K562 (cell line): ENCODE data around the gene TRNT1. TPM values are rescaled to one million over a fixed set of nuclear protein-coding genes. Genes with fewer than 3 reads are reported as not detected.

Source experiments
- ATAC-seq: fragments of 200-7000 bp; cut with Tn5 transposase; 3 replicates; pipeline ENCODE4 v1.9.1; 2020; ENCODE audit warnings: moderate library complexity
- BruUV-seq: library from RNA; stranded (reverse); fragments of 400-500 nt; replicated peaks from 2 replicates; lab custom pipeline; 2021; lab: Mats Ljungman, UMichigan
- CTCF ChIA-PET: fragments of 300-600 bp; formaldehyde crosslinking; extraction: SDS; loops from one replicate; lab custom pipeline; 2021; ENCODE audit warnings: low intra/inter-chr PET ratio; lab: Yijun Ruan, JAX
- POLR2A ChIA-PET: fragments of 300-600, 350-650 bp; sonication (Branson Sonifier 250); formaldehyde crosslinking; extraction: SDS; loops from one replicate; lab custom pipeline; 2021; ENCODE audit warnings: antibody characterized with exemption, inconsistent platforms; lab: Yijun Ruan, JAX
- DNase-seq, 4 experiments: peaks; one replicate each; pipeline versions ENCODE4 v3.0.0 to v3.0.0-alpha.2; 2011 to 2018; ENCODE audit warnings: low spot score in 3 of 4, mixed read lengths in 3 of 4; ENCODE audit errors: extremely low read depth in 1 of 4
- FAIRE-seq: peaks from 2 replicates; lab custom pipeline; 2011; peaks lifted over from hg19 to GRCh38; lab: Jason Lieb, UNC
- H2AFZ ChIP-seq: 2 replicates; pipeline ENCODE4 v1.6.0; 2011; ENCODE audit warnings: low read depth, low read length, control low read depth, inconsistent platforms
- H3K27ac ChIP-seq: fragments of 200-600 bp; 3 replicates; pipeline ENCODE4 v1.8.0; 2011; ENCODE audit warnings: low read depth, mild to moderate bottlenecking, control low read depth, inconsistent platforms, low read length, moderate library complexity, mixed read lengths; ENCODE audit errors: extremely low read depth
- H3K27me3 ChIP-seq, 2 experiments: fragments of 300-600 bp in 1 of 2; 2 replicates in 1 of 2; 3 replicates in 1 of 2; pipeline versions ENCODE4 v1.6.0 to v1.8.0; 2011; ENCODE audit warnings: inconsistent platforms in 2 of 2, low read length in 2 of 2, mild to moderate bottlenecking in 1 of 2, mixed read lengths in 1 of 2, moderate library complexity in 1 of 2; ENCODE audit not compliant: control insufficient read depth in 2 of 2, insufficient read depth in 2 of 2
- H3K36me3 ChIP-seq: fragments of 300-600 bp; 3 replicates; pipeline ENCODE4 v1.8.0; 2011; ENCODE audit warnings: mild to moderate bottlenecking, low read length, inconsistent platforms; ENCODE audit not compliant: control insufficient read depth, insufficient read depth
- H3K4me1 ChIP-seq, 2 experiments: fragments of 200-600 bp in 1 of 2; replicated peaks in 1 of 2; 2 replicates in 1 of 2; 3 replicates in 1 of 2; pipeline versions ENCODE4 v1.5.1 to v1.8.0; 2011; ENCODE audit warnings: inconsistent platforms in 2 of 2, low read length in 2 of 2, mild to moderate bottlenecking in 1 of 2, mixed read lengths in 1 of 2, moderate library complexity in 1 of 2; ENCODE audit not compliant: control insufficient read depth in 2 of 2, insufficient read depth in 2 of 2
- H3K4me2 ChIP-seq: 2 replicates; pipeline ENCODE4 v1.6.1; 2011; ENCODE audit warnings: low read length, control low read depth, inconsistent platforms, mixed read lengths; ENCODE audit not compliant: insufficient read depth
- H3K4me3 ChIP-seq: fragments of 200-600 bp; sonication (generic), shearing (Covaris generic); 2 replicates; pipeline ENCODE4 v1.5.1; 2016; ENCODE audit warnings: control low read depth, inconsistent platforms
- H3K79me2 ChIP-seq: fragments of 200-600 bp; 3 replicates; pipeline ENCODE4 v1.8.0; 2011; ENCODE audit warnings: low read length, inconsistent platforms; ENCODE audit not compliant: control insufficient read depth, insufficient read depth
- H3K9ac ChIP-seq, 2 experiments: 2 replicates each; pipeline versions ENCODE4 v1.6.0 to v1.6.1; 2011; ENCODE audit warnings: low read depth in 2 of 2, low read length in 2 of 2, control low read depth in 1 of 2, inconsistent platforms in 1 of 2, mild to moderate bottlenecking in 1 of 2, mixed read lengths in 1 of 2; ENCODE audit not compliant: insufficient read depth in 1 of 2
- H3K9me1 ChIP-seq: one replicate; pipeline ENCODE4 v1.6.0; 2011; ENCODE audit warnings: inconsistent platforms, mild to moderate bottlenecking, low read length, moderate library complexity; ENCODE audit not compliant: control insufficient read depth, insufficient read depth
- H3K9me3 ChIP-seq: replicated peaks from 2 replicates; pipeline ENCODE4 v1.5.1; 2011; ENCODE audit warnings: low read depth, low read length, inconsistent platforms; ENCODE audit not compliant: control insufficient read depth, insufficient read depth
- H4K20me1 ChIP-seq: replicated peaks from 2 replicates; pipeline ENCODE4 v1.6.1; 2011; ENCODE audit warnings: low read length, inconsistent platforms, mixed read lengths; ENCODE audit not compliant: control insufficient read depth, insufficient read depth
- CREB1 ChIP-seq, 2 experiments: sonication (generic) in 1 of 2; formaldehyde crosslinking in 1 of 2; IDR thresholded peaks; 2 replicates each; pipeline versions ENCODE4 v1.6.1 to v1.8.0; 2012 to 2022; ENCODE audit warnings: inconsistent platforms in 1 of 2, mild to moderate bottlenecking in 1 of 2, missing genetic modification reagents in 1 of 2, moderate library complexity in 1 of 2
- PBX2 ChIP-seq, 2 experiments: IDR thresholded peaks in 1 of 2; conservative IDR thresholded peaks in 1 of 2; 2 replicates each; pipeline ENCODE4 v1.6.1; 2016; ENCODE audit warnings: low read depth in 2 of 2, mild to moderate bottlenecking in 1 of 2, missing compliant biosample characterization in 1 of 2, missing genetic modification characterization in 1 of 2, moderate library complexity in 1 of 2
- WGBS: fragments of 100-300 bp; shearing (Covaris generic); methylation state at CpG from one replicate; pipeline ENCODE4 v1.1.6; 2016; ENCODE audit warnings: low coverage, mixed read lengths; ENCODE audit not compliant: insufficient coverage; ENCODE audit errors: missing lambda C conversion rate; 5-methylcytosine and 5-hydroxymethylcytosine counted together
- in situ Hi-C: fragments of 300-500 bp; cut with MboI; formaldehyde crosslinking; loops from 4 replicates; pipeline ENCODE4 v1.15.0; 2018; ENCODE audit warnings: inconsistent platforms, mixed read lengths
- intact Hi-C: fragments of 100-400 bp; cut with micrococcal nuclease; formaldehyde crosslinking; loops from 2 replicates; pipeline ENCODE4 v1.14.2; 2022
- polyA plus RNA-seq, 8 experiments: library from polyadenylated mRNA; depleted of rRNA in 4 of 8; stranded (reverse) in 5 of 8; unstranded in 3 of 8; fragments of >200 nt; fragmentation: Nextera tagmentation in 2 of 8; fragmentation: Illumina TruSeq in 1 of 8; extraction: Ambion mirVana in 2 of 8; extraction: Trizol in 1 of 8; gene quantifications; 2 replicates each; pipeline versions ENCODE4 v1.2.1 to v1.2.3, GENCODE V29; 2011 to 2014; ENCODE audit warnings: inconsistent platforms in 1 of 8, missing spikeins in 1 of 8
- total RNA-seq, 7 experiments: library from RNA; depleted of rRNA in 6 of 7; stranded (reverse); fragments of >200 nt in 6 of 7; fragmentation: Illumina TruSeq in 2 of 7; extraction: Trizol in 2 of 7; gene quantifications; 2 replicates each; pipeline versions ENCODE4 v1.2.1 to v1.2.3, GENCODE V29; 2011 to 2021; ENCODE audit warnings: low replicate concordance in 1 of 7

The TRNT1 gene
- total and polyA plus RNA-seq, 9 of the 15 experiments (the other 6 are each of a cell fraction or from before 2014, with no cell fraction given), result 38.1 to 58.2 (median 47.4) TPM

- no peak for FAIRE-seq
- Histone ChIP-seq H3K9ac (no peak overlapping the region), H3K27ac (no peak overlapping the region), H4K20me1 (no peaks in the 10 kb centered on the region), H3K9me1 (no peaks in the 10 kb centered on the region), H2AFZ (no peak overlapping the region), H3K4me2 (no peak overlapping the region), H3K9me3 (no peaks in the 10 kb centered on the region), H3K79me2 (no peaks in the 10 kb centered on the region), H3K27me3 (no peaks in the 10 kb centered on the region; a peak in 1 of 5 replicates), H3K4me3 (no peak overlapping the region), H3K4me1 (peaks cover under 1 to 18% of the 10 kb centered on the region in 2 experiments; a peak in 3 of 5 replicates), H3K36me3 (no peaks in the 10 kb centered on the region)
- DNase-seq, result no peak
- in situ Hi-C loops, result no loop called here
- ChIA-PET POLR2A (no interaction called here), CTCF (no interaction called here)
- no peak for ATAC-seq
- BruUV-seq, result no TSS peak
- WGBS, result 9% methylated on average over 2 of the region's 2 CpGs
- TF ChIP-seq CREB1 (IDR thresholded peaks at IDR 0.05), result no peak
- no peak for TF ChIP-seq CREB1 (CRISPR knock-in tag; IDR thresholded peaks at IDR 0.05)
- no peak for TF ChIP-seq PBX2 (CRISPR knock-in tag; IDR thresholded peaks at IDR 0.05; ENCODE audit: low read depth)
- TF ChIP-seq PBX2 (tag; conservative IDR thresholded peaks at IDR 0.05; ENCODE audit: low read depth), result 0 out of 2 replicates have a peak, but pooled peaks have one; percentile 12
- intact Hi-C loops, result no loop called here
Measured at GRCh38 chr3:3184876-3185275, 58.1 kb downstream of the TRNT1 start.
